Skeletal muscle tissue (tissue), 5 donors: ENCODE measurements around the gene HLTF. TPM values are rescaled to one million over a fixed set of nuclear protein-coding genes. Genes with fewer than 3 reads are reported as not detected.
"Not testable (repeated sequence)": the region's sequence is repeated elsewhere in the genome, so short reads cannot be mapped to it uniquely, and the experiment has no call there.

Experiments
- H3K27ac ChIP-seq: one replicate; pipeline ENCODE4 v1.7.0; 2013; ENCODE audit warnings: mild to moderate bottlenecking, low read depth, low read length, inconsistent platforms
- H3K27me3 ChIP-seq, 3 donors: one replicate each; pipeline ENCODE4 v1.7.0; 2013; ENCODE audit warnings: low read length in 3 of 3; ENCODE audit not compliant: control insufficient read depth in 3 of 3, insufficient read depth in 3 of 3
- H3K36me3 ChIP-seq, 3 donors: one replicate each; pipeline ENCODE4 v1.7.0; 2013; ENCODE audit warnings: low read length in 3 of 3; ENCODE audit not compliant: control insufficient read depth in 3 of 3, insufficient read depth in 3 of 3
- H3K4me1 ChIP-seq, 3 donors: one replicate each; pipeline ENCODE4 v1.7.0; 2013; ENCODE audit warnings: low read length in 3 of 3, mild to moderate bottlenecking in 3 of 3; ENCODE audit not compliant: control insufficient read depth in 3 of 3, insufficient read depth in 3 of 3
- H3K4me3 ChIP-seq, 3 donors: one replicate each; pipeline ENCODE4 v1.7.0; 2013; ENCODE audit warnings: low read length in 3 of 3
- H3K9ac ChIP-seq, 3 donors: one replicate each; pipeline ENCODE4 v1.7.0; 2013; ENCODE audit warnings: low read length in 3 of 3, mild to moderate bottlenecking in 3 of 3, moderate library complexity in 2 of 3, low read depth in 1 of 3
- H3K9me3 ChIP-seq, 3 donors: one replicate each; pipeline ENCODE4 v1.7.0; 2013; ENCODE audit warnings: low read length in 3 of 3; ENCODE audit not compliant: control insufficient read depth in 3 of 3
- small RNA-seq: library from RNA; depleted of rRNA; stranded (forward); fragments of <200 nt; gene quantifications from one replicate; pipeline ENCODE3, GENCODE V24; 2014
- total RNA-seq: library from RNA; depleted of rRNA; stranded (reverse); fragments of >200 nt; gene quantifications from one replicate; pipeline ENCODE4 v1.2.3, GENCODE V29; 2014
- donor health status: Osteomylitis.

Gene HLTF
- total RNA-seq, 1 donor from 2014 or later, result 26.6 TPM

GRCh38 chr3:148987551-148987950, 98.8 kb downstream of the HLTF start:
- not testable (repeated sequence) for H3K9me3 ChIP-seq, H3K27ac ChIP-seq, H3K4me3 ChIP-seq, H3K9ac ChIP-seq, H3K27me3 ChIP-seq, H3K4me1 ChIP-seq, H3K36me3 ChIP-seq

GRCh38 chr3:148981273-148981672, 105.1 kb downstream of the HLTF start:
- Histone ChIP-seq H3K9ac (no peak overlapping the region), H3K36me3 (no peaks in the 10 kb centered on the region)

More at GRCh38 chr3:148981273-148981672, 105.1 kb downstream of the HLTF start:
- H3K4me1 ChIP-seq, result no peaks in the 10 kb centered on the region
- no peaks in the 10 kb centered on the region for H3K27me3 ChIP-seq
- H3K27ac ChIP-seq, result no peak overlapping the region
- H3K9me3 ChIP-seq, result no peaks in the 10 kb centered on the region
- H3K4me3 ChIP-seq, result no peak overlapping the region

Small RNA genes lying within 50 kb of the gene (small RNA-seq; reads per million reads assigned to genes)
- not detected for gene RF00019

Other genes with a start within 250 kb of the HLTF start
- gene CPA3, start 221.2 kb downstream of the HLTF start, total RNA-seq, result 5.2 TPM
- gene GYG1, start 95.0 kb downstream of the HLTF start, total RNA-seq, result 62.6 TPM
- gene HPS3, start 43.1 kb upstream of the HLTF start, total RNA-seq, result 6.3 TPM
- 1.0 TPM for gene CP, start 135.3 kb upstream of the HLTF start, total RNA-seq
- 6.3 TPM for gene TM4SF18, start 247.1 kb upstream of the HLTF start, total RNA-seq